Esophagus squamous epithelium (tissue), 4 donors: ENCODE data around the gene PAPOLG.

Experiments used
- CTCF ChIP-seq, 6 experiments: fragments of 450-650 bp in 4 of 6; fragments of 200-600 bp in 2 of 6; sonication (generic) in 2 of 6; IDR thresholded peaks; one replicate each; pipeline ENCODE4 v1.5.1; 2016 to 2019; ENCODE audit warnings: antibody characterized with exemption in 6 of 6, mild to moderate bottlenecking in 4 of 6, moderate library complexity in 4 of 6
- POLR2A ChIP-seq, 4 donors: fragments of 450-650 bp; IDR thresholded peaks; one replicate each; pipeline ENCODE4 v1.6.1; 2017; ENCODE audit warnings: antibody characterized with exemption in 4 of 4, mild to moderate bottlenecking in 4 of 4, moderate library complexity in 3 of 4

DNA sequence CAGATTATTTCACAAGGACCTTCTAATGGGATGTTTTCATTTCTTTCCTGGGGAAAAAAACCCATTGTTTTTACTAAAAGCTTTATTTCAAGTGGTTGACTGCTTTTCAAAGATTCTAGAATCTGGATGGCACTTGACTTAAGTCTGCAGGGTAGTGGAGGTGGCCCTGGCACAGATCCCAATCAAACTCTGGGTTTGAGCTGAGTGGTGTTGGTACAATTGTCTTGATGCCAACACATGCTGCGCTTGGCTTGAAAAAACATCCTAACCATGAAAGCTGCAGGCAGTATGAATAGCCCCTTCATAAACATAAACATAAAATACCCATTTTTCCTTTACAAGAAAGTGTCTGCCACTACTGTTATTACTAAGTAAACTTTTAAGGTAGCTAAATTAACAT lies 3.6 kb downstream of the PAPOLG start:
- no peak for TF ChIP-seq CTCF (IDR thresholded peaks at IDR 0.05)
- TF ChIP-seq POLR2A (IDR thresholded peaks at IDR 0.05): no peak
